DMS153 treated with DMSO at 0.1 percent for 48 hours (cell line): ENCODE measurements around the gene WWOX.

Experiments used
- DNase-seq: peaks from one replicate; lab custom pipeline; 2025; ENCODE audit not compliant: unreplicated experiment; lab: John Stamatoyannopoulos, UW

Gene WWOX

GRCh38 chr16:78140818-78141466 is 41.5 kb downstream of the WWOX start:
- DNase-seq: no peak

GRCh38 chr16:78142788-78143187 is 43.3 kb downstream of the WWOX start:
- no peak for DNase-seq

GRCh38 chr16:78146807-78147206 is 47.4 kb downstream of the WWOX start:
- no peak for DNase-seq

GRCh38 chr16:78147911-78148401 is 48.5 kb downstream of the WWOX start:
- peak; percentile 39 for DNase-seq

GRCh38 chr16:78150233-78150632 is 50.8 kb downstream of the WWOX start:
- DNase-seq: no peak

GRCh38 chr16:78154729-78155461 is 55.4 kb downstream of the WWOX start:
- DNase-seq: no peak

- DNase-seq: no peak
These were observed 56.4 kb downstream of the WWOX start for GRCh38 chr16:78155791-78156345.

- DNase-seq: no peak
These were observed 61.7 kb downstream of the WWOX start for GRCh38 chr16:78161023-78161729.

- DNase-seq: no peak
These were observed 64.6 kb downstream of the WWOX start for GRCh38 chr16:78163772-78164670.

- DNase-seq: no peak
These were observed 71.1 kb downstream of the WWOX start for GRCh38 chr16:78170494-78170933.

- DNase-seq: no peak
These were observed 75.8 kb downstream of the WWOX start for GRCh38 chr16:78175287-78175686.

- no peak for DNase-seq
These were observed 77.0 kb downstream of the WWOX start for GRCh38 chr16:78176435-78176834.

GRCh38 chr16:78177218-78177617 is 77.8 kb downstream of the WWOX start:
- no peak for DNase-seq

- DNase-seq: no peak
These were observed 78.5 kb downstream of the WWOX start for GRCh38 chr16:78177987-78178386.

GRCh38 chr16:78179666-78180065 is 80.2 kb downstream of the WWOX start:
- no peak for DNase-seq

GRCh38 chr16:78180349-78180748 is 80.9 kb downstream of the WWOX start:
- DNase-seq: no peak

GRCh38 chr16:78183437-78184237 is 84.2 kb downstream of the WWOX start:
- DNase-seq: peak; percentile 76

- DNase-seq: peak; percentile 82
These were observed 85.1 kb downstream of the WWOX start for GRCh38 chr16:78184238-78185183.

- no peak for DNase-seq
These were observed 89.7 kb downstream of the WWOX start for GRCh38 chr16:78189121-78189520.
